ENCODE data around the gene NCKAP5L.
A peak's percentile ranks its signal among the peaks of the same experiment; 100 is the strongest.
"Not testable (repeated sequence)": the region's sequence is repeated elsewhere in the genome, so short reads cannot be mapped to it uniquely, and the experiment has no call there.

NCKAP5L gene

GRCh38 chr12:49864798-49865090 is 36.5 kb upstream of the NCKAP5L start:
- H3K27me3 ChIP-seq (ENCODE audit: control insufficient read depth in 3 of 3, insufficient read depth in 3 of 3, low read depth in 1 of 3, low read length in 3 of 3): peaks cover 0 to 60% (median 0%) of the 10 kb centered on the region in 3 experiments
- H3K27ac ChIP-seq (replicated peaks; ENCODE audit: low read length): no peak overlapping the region
- DNase-seq (ENCODE audit: low spot score): no peak
- H3K4me2 ChIP-seq (ENCODE audit: insufficient read depth, low read length, poor library complexity, severe bottlenecking): no peak overlapping the region
- H4K8ac ChIP-seq (ENCODE audit: low read depth, low read length): no peak overlapping the region
- H3K9me3 ChIP-seq (replicated peaks in 1 of 2; ENCODE audit: control insufficient read depth in 2 of 2, insufficient read depth in 1 of 2, low read depth in 1 of 2, low read length in 2 of 2): no peaks in the 10 kb centered on the region
- no peak overlapping the region for H2BK5ac ChIP-seq (ENCODE audit: low read length)
- no peaks in the 10 kb centered on the region for H3K4me1 ChIP-seq (ENCODE audit: control insufficient read depth in 2 of 2, insufficient read depth in 1 of 2, low read depth in 1 of 2, low read length in 2 of 2)
- no peak overlapping the region for H3K4me3 ChIP-seq (ENCODE audit: low read length in 2 of 2)
- no peak overlapping the region for H3K18ac ChIP-seq (ENCODE audit: low read length)
- no CpG with 5 or more reads among the region's 2 CpGs for WGBS, 2 donors (ENCODE audit: extremely low coverage in 2 of 2, insufficient read length in 2 of 2, insufficient replicate concordance in 1 of 2)
- H3K36me3 ChIP-seq (replicated peaks in 1 of 2; ENCODE audit: control insufficient read depth in 2 of 2, insufficient read depth in 2 of 2, low read length in 2 of 2): no peaks in the 10 kb centered on the region
- no peak overlapping the region for H2BK15ac ChIP-seq (ENCODE audit: low read length)
- H3K23ac ChIP-seq (ENCODE audit: low read depth, low read length, poor library complexity): no peak overlapping the region
- no peak overlapping the region for H2AFZ ChIP-seq (ENCODE audit: low read length)
- H3K4ac ChIP-seq (ENCODE audit: low read length): no peak overlapping the region
- H3K9ac ChIP-seq (ENCODE audit: low read depth, low read length, poor library complexity): no peak overlapping the region
- H4K91ac ChIP-seq (ENCODE audit: low read depth, low read length, poor library complexity): no peak overlapping the region
- H3K14ac ChIP-seq (ENCODE audit: low read length): no peak overlapping the region
- H3K79me1 ChIP-seq (ENCODE audit: low read depth, low read length): no peaks in the 10 kb centered on the region
- no peak overlapping the region for H2AK5ac ChIP-seq (ENCODE audit: low read depth, low read length)
- H2BK12ac ChIP-seq (ENCODE audit: low read length): no peak overlapping the region
- H2BK120ac ChIP-seq (ENCODE audit: low read depth, low read length): no peak overlapping the region

GRCh38 chr12:49863946-49864797 is 36.0 kb upstream of the NCKAP5L start:
- Histone ChIP-seq H3K4ac (ENCODE audit: low read length) (no peak overlapping the region), H2BK5ac (ENCODE audit: low read length) (no peak overlapping the region), H2AFZ (ENCODE audit: low read length) (no peak overlapping the region), H3K9ac (ENCODE audit: low read depth, low read length, poor library complexity) (no peak overlapping the region), H2AK5ac (ENCODE audit: low read depth, low read length) (no peak overlapping the region), H3K36me3 (replicated peaks in 1 of 2; ENCODE audit: control insufficient read depth in 2 of 2, insufficient read depth in 2 of 2, low read length in 2 of 2) (no peaks in the 10 kb centered on the region), H3K23ac (ENCODE audit: low read depth, low read length, poor library complexity) (no peak overlapping the region), H3K14ac (ENCODE audit: low read length) (no peak overlapping the region), H3K18ac (ENCODE audit: low read length) (no peak overlapping the region), H3K4me3 (ENCODE audit: low read length in 2 of 2) (no peak overlapping the region), H3K9me3 (replicated peaks in 1 of 2; ENCODE audit: control insufficient read depth in 2 of 2, insufficient read depth in 1 of 2, low read depth in 1 of 2, low read length in 2 of 2) (no peaks in the 10 kb centered on the region), H4K8ac (ENCODE audit: low read depth, low read length) (no peak overlapping the region), H2BK12ac (ENCODE audit: low read length) (peak overlapping the region; percentile 26), H3K4me2 (ENCODE audit: insufficient read depth, low read length, poor library complexity, severe bottlenecking) (no peak overlapping the region), H2BK120ac (ENCODE audit: low read depth, low read length) (no peak overlapping the region), H2BK15ac (ENCODE audit: low read length) (no peak overlapping the region), H3K79me1 (ENCODE audit: low read depth, low read length) (no peaks in the 10 kb centered on the region), H3K27me3 (ENCODE audit: control insufficient read depth in 3 of 3, insufficient read depth in 3 of 3, low read depth in 1 of 3, low read length in 3 of 3) (peaks cover 0 to 54% (median 0%) of the 10 kb centered on the region in 3 experiments), H4K91ac (ENCODE audit: low read depth, low read length, poor library complexity) (no peak overlapping the region), H3K27ac (replicated peaks; ENCODE audit: low read length) (no peak overlapping the region), H3K4me1 (ENCODE audit: control insufficient read depth in 2 of 2, insufficient read depth in 1 of 2, low read depth in 1 of 2, low read length in 2 of 2) (no peaks in the 10 kb centered on the region)
- no CpG with 5 or more reads among the region's 17 CpGs for WGBS, 2 donors (ENCODE audit: extremely low coverage in 2 of 2, insufficient read length in 2 of 2, insufficient replicate concordance in 1 of 2)
- DNase-seq (ENCODE audit: low spot score): no peak

GRCh38 chr12:49860921-49861320 is 32.7 kb upstream of the NCKAP5L start:
- not testable (repeated sequence) for H3K4ac ChIP-seq (ENCODE audit: low read length); H3K9me3 ChIP-seq (replicated peaks in 1 of 2; ENCODE audit: control insufficient read depth in 2 of 2, insufficient read depth in 1 of 2, low read depth in 1 of 2, low read length in 2 of 2); H2BK120ac ChIP-seq (ENCODE audit: low read depth, low read length); H3K4me1 ChIP-seq (ENCODE audit: control insufficient read depth in 2 of 2, insufficient read depth in 1 of 2, low read depth in 1 of 2, low read length in 2 of 2); H3K18ac ChIP-seq (ENCODE audit: low read length); H3K9ac ChIP-seq (ENCODE audit: low read depth, low read length, poor library complexity); H4K91ac ChIP-seq (ENCODE audit: low read depth, low read length, poor library complexity); H3K23ac ChIP-seq (ENCODE audit: low read depth, low read length, poor library complexity); H2BK5ac ChIP-seq (ENCODE audit: low read length); H3K27ac ChIP-seq (replicated peaks; ENCODE audit: low read length); H2AK5ac ChIP-seq (ENCODE audit: low read depth, low read length); H3K14ac ChIP-seq (ENCODE audit: low read length); H2BK15ac ChIP-seq (ENCODE audit: low read length); H2BK12ac ChIP-seq (ENCODE audit: low read length); H3K4me3 ChIP-seq (ENCODE audit: low read length in 2 of 2); H3K4me2 ChIP-seq (ENCODE audit: insufficient read depth, low read length, poor library complexity, severe bottlenecking); H3K79me1 ChIP-seq (ENCODE audit: low read depth, low read length); H2AFZ ChIP-seq (ENCODE audit: low read length); H3K36me3 ChIP-seq (replicated peaks in 1 of 2; ENCODE audit: control insufficient read depth in 2 of 2, insufficient read depth in 2 of 2, low read length in 2 of 2); DNase-seq (ENCODE audit: low spot score); H4K8ac ChIP-seq (ENCODE audit: low read depth, low read length)
- no CpG with 5 or more reads among the region's 31 CpGs for WGBS, 2 donors (ENCODE audit: extremely low coverage in 2 of 2, insufficient read length in 2 of 2, insufficient replicate concordance in 1 of 2)
- H3K27me3 ChIP-seq (ENCODE audit: control insufficient read depth in 3 of 3, insufficient read depth in 3 of 3, low read depth in 1 of 3, low read length in 3 of 3): peaks cover 0 to 30% (median 0%) of the 10 kb centered on the region in 3 experiments

- not testable (repeated sequence) for H3K4ac ChIP-seq (ENCODE audit: low read length); H3K4me2 ChIP-seq (ENCODE audit: insufficient read depth, low read length, poor library complexity, severe bottlenecking); H3K9me3 ChIP-seq (replicated peaks in 1 of 2; ENCODE audit: control insufficient read depth in 2 of 2, insufficient read depth in 1 of 2, low read depth in 1 of 2, low read length in 2 of 2); H3K4me3 ChIP-seq (ENCODE audit: low read length in 2 of 2); H3K79me1 ChIP-seq (ENCODE audit: low read depth, low read length); H3K27ac ChIP-seq (replicated peaks; ENCODE audit: low read length); DNase-seq (ENCODE audit: low spot score); H3K9ac ChIP-seq (ENCODE audit: low read depth, low read length, poor library complexity); H3K36me3 ChIP-seq (replicated peaks in 1 of 2; ENCODE audit: control insufficient read depth in 2 of 2, insufficient read depth in 2 of 2, low read length in 2 of 2); H3K4me1 ChIP-seq (ENCODE audit: control insufficient read depth in 2 of 2, insufficient read depth in 1 of 2, low read depth in 1 of 2, low read length in 2 of 2); H2BK12ac ChIP-seq (ENCODE audit: low read length); H3K14ac ChIP-seq (ENCODE audit: low read length); H4K91ac ChIP-seq (ENCODE audit: low read depth, low read length, poor library complexity); H2AK5ac ChIP-seq (ENCODE audit: low read depth, low read length); H2BK15ac ChIP-seq (ENCODE audit: low read length); H4K8ac ChIP-seq (ENCODE audit: low read depth, low read length); H3K18ac ChIP-seq (ENCODE audit: low read length); H2BK5ac ChIP-seq (ENCODE audit: low read length); H2BK120ac ChIP-seq (ENCODE audit: low read depth, low read length); H3K23ac ChIP-seq (ENCODE audit: low read depth, low read length, poor library complexity); H2AFZ ChIP-seq (ENCODE audit: low read length)
- WGBS, 2 donors (ENCODE audit: extremely low coverage in 2 of 2, insufficient read length in 2 of 2, insufficient replicate concordance in 1 of 2): no CpG with 5 or more reads among the region's 4 CpGs
- peaks cover 0 to 20% (median 4%) of the 10 kb centered on the region in 3 experiments for H3K27me3 ChIP-seq (ENCODE audit: control insufficient read depth in 3 of 3, insufficient read depth in 3 of 3, low read depth in 1 of 3, low read length in 3 of 3)
These were observed 27.7 kb upstream of the NCKAP5L start for GRCh38 chr12:49855890-49856289.
